GM12801 (cell line): ENCODE results near the gene SLC28A3.

Source experiments
- TF ChIP-seq, protein P1 (sequence below): IDR thresholded peaks from one replicate; pipeline ENCODE4 v1.5.1; 2011; ENCODE audit warnings: control low read depth; ENCODE audit not compliant: insufficient read length; ENCODE audit errors: extremely low read depth

The SLC28A3 gene

GRCh38 chr9:84258371-84258770 lies 82.2 kb downstream of the SLC28A3 start:
- TF ChIP-seq, protein P1, sequence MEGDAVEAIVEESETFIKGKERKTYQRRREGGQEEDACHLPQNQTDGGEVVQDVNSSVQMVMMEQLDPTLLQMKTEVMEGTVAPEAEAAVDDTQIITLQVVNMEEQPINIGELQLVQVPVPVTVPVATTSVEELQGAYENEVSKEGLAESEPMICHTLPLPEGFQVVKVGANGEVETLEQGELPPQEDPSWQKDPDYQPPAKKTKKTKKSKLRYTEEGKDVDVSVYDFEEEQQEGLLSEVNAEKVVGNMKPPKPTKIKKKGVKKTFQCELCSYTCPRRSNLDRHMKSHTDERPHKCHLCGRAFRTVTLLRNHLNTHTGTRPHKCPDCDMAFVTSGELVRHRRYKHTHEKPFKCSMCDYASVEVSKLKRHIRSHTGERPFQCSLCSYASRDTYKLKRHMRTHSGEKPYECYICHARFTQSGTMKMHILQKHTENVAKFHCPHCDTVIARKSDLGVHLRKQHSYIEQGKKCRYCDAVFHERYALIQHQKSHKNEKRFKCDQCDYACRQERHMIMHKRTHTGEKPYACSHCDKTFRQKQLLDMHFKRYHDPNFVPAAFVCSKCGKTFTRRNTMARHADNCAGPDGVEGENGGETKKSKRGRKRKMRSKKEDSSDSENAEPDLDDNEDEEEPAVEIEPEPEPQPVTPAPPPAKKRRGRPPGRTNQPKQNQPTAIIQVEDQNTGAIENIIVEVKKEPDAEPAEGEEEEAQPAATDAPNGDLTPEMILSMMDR, result no peak

DNA sequence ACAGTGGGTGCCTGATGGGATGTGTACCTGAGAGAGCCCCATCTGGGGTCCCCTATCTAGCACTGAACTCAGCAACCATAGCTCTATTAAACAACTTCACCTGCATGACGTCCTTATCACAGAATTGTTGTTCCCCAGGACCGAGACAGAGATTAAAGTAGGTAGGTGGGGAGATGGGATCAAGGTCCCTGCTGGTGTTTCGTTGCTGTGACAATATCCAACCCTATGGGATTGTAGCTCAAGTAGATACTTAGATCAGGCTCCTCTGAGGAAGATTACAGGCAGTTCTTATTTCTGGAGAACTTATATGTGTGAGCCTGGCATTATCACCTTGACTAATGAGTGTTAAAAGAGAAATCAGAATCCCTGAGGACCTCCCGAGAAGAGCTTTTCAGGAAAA lies 84.9 kb downstream of the SLC28A3 start:
- TF ChIP-seq, protein P1, result no peak

DNA sequence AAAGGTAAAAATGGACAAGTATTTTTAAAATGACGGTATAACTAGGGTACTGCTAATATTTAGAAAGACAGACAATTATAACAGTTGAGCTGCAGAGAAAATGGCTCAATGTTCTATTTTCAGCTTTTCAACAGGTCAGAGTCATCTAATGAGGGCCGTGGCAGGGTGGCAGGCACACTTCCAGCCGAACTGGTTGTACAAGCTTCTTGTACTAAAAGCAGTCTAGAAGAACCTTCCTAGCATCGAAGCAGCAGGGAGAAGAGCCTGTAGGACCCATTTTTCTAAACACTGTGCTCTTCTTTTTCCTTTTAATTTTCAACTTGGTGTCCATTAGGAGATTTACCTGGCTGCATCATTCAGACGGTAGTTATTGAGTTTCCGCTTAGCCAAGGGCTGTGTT lies 85.6 kb downstream of the SLC28A3 start:
- TF ChIP-seq, protein P1, result no peak

GRCh38 chr9:84251921-84252320 lies 88.6 kb downstream of the SLC28A3 start:
- TF ChIP-seq, protein P1, result no peak

- TF ChIP-seq, protein P1, result no peak
These were observed 98.7 kb downstream of the SLC28A3 start for GRCh38 chr9:84241817-84242373.

GRCh38 chr9:84239343-84239742 lies 101.2 kb downstream of the SLC28A3 start:
- TF ChIP-seq, protein P1, result no peak

GRCh38 chr9:84238652-84239051 lies 101.9 kb downstream of the SLC28A3 start:
- TF ChIP-seq, protein P1, result no peak
